GM13976 (cell line): ENCODE measurements around the gene FIBCD1.

Experiments
- DNase-seq: peaks from one replicate; pipeline ENCODE4 v3.0.0; 2012; ENCODE audit warnings: low spot score
- in situ Hi-C: fragments of 300-500 bp; cut with MboI; formaldehyde crosslinking; loops from one replicate; pipeline ENCODE4 v1.12.0; 2022; ENCODE audit warnings: low sequenced_read_pairs, mixed read lengths, inconsistent platforms; ENCODE audit not compliant: unreplicated experiment
- TF ChIP-seq, protein P1 (sequence below): IDR thresholded peaks from 2 replicates; pipeline ENCODE4 v1.5.1; 2012; ENCODE audit warnings: borderline replicate concordance, mild to moderate bottlenecking; ENCODE audit not compliant: insufficient read depth; ENCODE audit errors: extremely low read depth, missing control alignments, control extremely low read depth

Gene FIBCD1

DNA sequence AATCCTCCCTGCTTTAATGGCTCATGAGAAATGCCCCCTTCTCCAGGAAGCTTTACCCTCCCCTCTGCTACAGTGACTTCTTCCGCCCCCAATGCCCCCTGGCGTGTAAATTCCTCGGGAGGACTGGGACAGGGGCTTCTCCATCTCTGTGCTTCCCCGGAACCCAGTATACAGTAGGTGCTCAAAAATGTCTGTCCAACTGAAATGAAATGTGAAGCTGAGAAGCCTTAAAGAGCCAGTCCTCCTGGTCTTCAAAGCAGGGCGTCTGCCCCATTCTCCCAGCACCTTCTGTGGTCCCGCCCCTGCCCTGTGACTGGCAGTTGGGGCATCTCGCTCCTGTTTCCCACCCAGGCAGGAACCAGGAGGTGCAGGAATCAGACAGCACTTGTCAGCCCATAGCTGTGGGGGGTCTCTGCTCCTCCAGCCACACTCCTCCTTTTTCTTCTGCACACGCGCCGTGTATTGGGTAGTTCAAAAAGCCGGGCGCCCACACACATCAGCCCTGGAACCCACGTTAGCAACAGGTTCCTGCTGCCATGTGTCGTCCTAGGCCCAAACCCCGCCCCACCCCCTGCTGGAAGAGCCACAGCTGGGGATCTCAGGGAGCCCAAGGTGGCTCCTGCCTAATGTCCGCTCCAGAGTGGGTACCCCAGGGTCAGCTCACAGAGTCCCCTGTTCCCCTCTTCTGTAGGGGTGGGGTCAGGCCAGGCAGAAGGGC, 16.0 kb downstream of the FIBCD1 start:
- no peak for DNase-seq
- TF ChIP-seq, protein P1, sequence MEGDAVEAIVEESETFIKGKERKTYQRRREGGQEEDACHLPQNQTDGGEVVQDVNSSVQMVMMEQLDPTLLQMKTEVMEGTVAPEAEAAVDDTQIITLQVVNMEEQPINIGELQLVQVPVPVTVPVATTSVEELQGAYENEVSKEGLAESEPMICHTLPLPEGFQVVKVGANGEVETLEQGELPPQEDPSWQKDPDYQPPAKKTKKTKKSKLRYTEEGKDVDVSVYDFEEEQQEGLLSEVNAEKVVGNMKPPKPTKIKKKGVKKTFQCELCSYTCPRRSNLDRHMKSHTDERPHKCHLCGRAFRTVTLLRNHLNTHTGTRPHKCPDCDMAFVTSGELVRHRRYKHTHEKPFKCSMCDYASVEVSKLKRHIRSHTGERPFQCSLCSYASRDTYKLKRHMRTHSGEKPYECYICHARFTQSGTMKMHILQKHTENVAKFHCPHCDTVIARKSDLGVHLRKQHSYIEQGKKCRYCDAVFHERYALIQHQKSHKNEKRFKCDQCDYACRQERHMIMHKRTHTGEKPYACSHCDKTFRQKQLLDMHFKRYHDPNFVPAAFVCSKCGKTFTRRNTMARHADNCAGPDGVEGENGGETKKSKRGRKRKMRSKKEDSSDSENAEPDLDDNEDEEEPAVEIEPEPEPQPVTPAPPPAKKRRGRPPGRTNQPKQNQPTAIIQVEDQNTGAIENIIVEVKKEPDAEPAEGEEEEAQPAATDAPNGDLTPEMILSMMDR, result no peak
- in situ Hi-C loops, result no loop called here

- DNase-seq, result no peak
Observed at GRCh38 chr9:130921989-130922892, 16.8 kb downstream of the FIBCD1 start.

GRCh38 chr9:130921300-130921988, 17.6 kb downstream of the FIBCD1 start:
- no peak for DNase-seq
- in situ Hi-C loops, result no loop called here
- TF ChIP-seq, protein P1, result no peak

More at GRCh38 chr9:130921989-130922892, 16.8 kb downstream of the FIBCD1 start:
- in situ Hi-C loops, result no loop called here
- TF ChIP-seq, protein P1, result no peak

- TF ChIP-seq, protein P1, result no peak
- in situ Hi-C loops, result no loop called here
- DNase-seq, result no peak
Observed at GRCh38 chr9:130920762-130921299, 18.2 kb downstream of the FIBCD1 start.

GRCh38 chr9:130920233-130920632, 18.8 kb downstream of the FIBCD1 start:
- TF ChIP-seq, protein P1, result no peak
- no peak for DNase-seq
- in situ Hi-C loops, result no loop called here

DNA sequence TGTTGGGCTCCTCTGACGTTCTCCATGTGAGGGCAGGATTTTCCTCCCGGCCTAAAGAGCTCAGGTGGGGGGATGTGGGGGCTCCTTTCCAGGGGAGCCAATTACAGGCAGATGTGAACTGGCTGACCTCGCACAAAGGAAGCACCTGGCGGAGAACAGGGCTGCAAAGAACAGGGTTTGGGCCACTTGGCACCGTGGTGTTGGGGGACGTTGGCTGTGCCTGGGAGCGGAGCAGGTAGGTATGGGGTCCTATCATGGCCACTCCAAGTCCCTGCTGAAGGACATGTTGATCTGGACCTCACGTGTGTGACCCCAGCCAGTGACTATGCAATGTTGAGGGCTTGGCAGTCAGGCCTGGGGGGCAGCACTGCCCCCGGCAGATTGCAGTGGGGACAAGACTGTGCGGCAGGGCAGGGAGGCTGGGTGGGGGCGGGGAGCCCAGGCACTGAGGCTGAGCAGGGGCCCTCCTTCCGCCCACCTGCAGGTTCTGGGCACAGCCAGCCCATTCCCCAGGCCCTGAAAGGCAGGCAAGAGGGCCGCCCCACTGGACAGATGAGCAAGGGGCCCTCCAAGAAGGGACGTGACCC, 19.4 kb downstream of the FIBCD1 start:
- in situ Hi-C loops, result no loop called here
- DNase-seq, result no peak
- TF ChIP-seq, protein P1, result no peak
